Small intestine (tissue), 7 donors: ENCODE data around the gene IGSF21. TPM values are rescaled to one million over a fixed set of nuclear protein-coding genes. Genes with fewer than 3 reads are reported as not detected.
A peak's percentile ranks its signal among the peaks of the same experiment; 100 is the strongest.

ENCODE experiments used
- DNase-seq, 2 donors: peaks; one replicate each; pipeline versions ENCODE4 v3.0.0 to v3.0.0-alpha.2; 2013
- FAIRE-seq: peaks from 2 replicates; lab custom pipeline; 2012; peaks lifted over from hg19 to GRCh38; lab: Jason Lieb, UNC
- H3K27ac ChIP-seq, 3 donors: one replicate each; pipeline ENCODE4 v1.5.1; 2013; ENCODE audit warnings: low read length in 2 of 3, mild to moderate bottlenecking in 2 of 3, control low read depth in 1 of 3, inconsistent platforms in 1 of 3, low read depth in 1 of 3, moderate library complexity in 1 of 3
- H3K27me3 ChIP-seq, 3 donors: one replicate each; pipeline ENCODE4 v1.6.1; 2013; ENCODE audit warnings: low read length in 3 of 3, inconsistent platforms in 1 of 3; ENCODE audit not compliant: control insufficient read depth in 3 of 3, insufficient read depth in 3 of 3
- H3K36me3 ChIP-seq, 3 donors: one replicate each; pipeline ENCODE4 v1.6.1; 2013; ENCODE audit warnings: low read length in 3 of 3, inconsistent platforms in 1 of 3, low read depth in 1 of 3, mild to moderate bottlenecking in 1 of 3, moderate library complexity in 1 of 3; ENCODE audit not compliant: control insufficient read depth in 3 of 3, insufficient read depth in 2 of 3
- H3K4me1 ChIP-seq, 3 donors: one replicate each; pipeline ENCODE4 v1.6.1; 2013; ENCODE audit warnings: low read length in 2 of 3, inconsistent platforms in 1 of 3, low read depth in 1 of 3, mild to moderate bottlenecking in 1 of 3, moderate library complexity in 1 of 3; ENCODE audit not compliant: control insufficient read depth in 3 of 3, insufficient read depth in 2 of 3
- H3K4me3 ChIP-seq, 3 donors: one replicate each; pipeline ENCODE4 v1.5.1; 2013; ENCODE audit warnings: low read length in 3 of 3, control low read depth in 1 of 3, inconsistent platforms in 1 of 3, low read depth in 1 of 3, mild to moderate bottlenecking in 1 of 3, moderate library complexity in 1 of 3
- H3K9me3 ChIP-seq, 2 donors: one replicate each; pipeline ENCODE4 v1.6.1; 2013; ENCODE audit warnings: low read depth in 1 of 2, low read length in 1 of 2; ENCODE audit not compliant: control insufficient read depth in 2 of 2, insufficient read depth in 1 of 2
- WGBS, 3 donors: extraction: QIAGEN DNeasy Blood & Tissue Kit; methylation state at CpG; one replicate each; pipeline ENCODE4 v1.1.7; 2013; 5-methylcytosine and 5-hydroxymethylcytosine counted together
- polyA plus RNA-seq, 4 donors: library from polyadenylated mRNA; stranded (reverse) in 3 of 4; unstranded in 1 of 4; fragments of 200-250 nt in 3 of 4; fragments of 120-200 nt in 1 of 4; gene quantifications; one replicate each; pipeline versions ENCODE4 v1.2.1 to v1.2.3, GENCODE V29; 2013
- donor health status: healthy with polysubstance abuse.
- donor health status: control.
- donor health status: control.
- donor health status: Bipolar disorder and iron deficiency.
- donor health status: healthy.

IGSF21 gene
- polyA plus RNA-seq, 4 donors, result 0.18 to 0.38 TPM; not detected in 2

DNA sequence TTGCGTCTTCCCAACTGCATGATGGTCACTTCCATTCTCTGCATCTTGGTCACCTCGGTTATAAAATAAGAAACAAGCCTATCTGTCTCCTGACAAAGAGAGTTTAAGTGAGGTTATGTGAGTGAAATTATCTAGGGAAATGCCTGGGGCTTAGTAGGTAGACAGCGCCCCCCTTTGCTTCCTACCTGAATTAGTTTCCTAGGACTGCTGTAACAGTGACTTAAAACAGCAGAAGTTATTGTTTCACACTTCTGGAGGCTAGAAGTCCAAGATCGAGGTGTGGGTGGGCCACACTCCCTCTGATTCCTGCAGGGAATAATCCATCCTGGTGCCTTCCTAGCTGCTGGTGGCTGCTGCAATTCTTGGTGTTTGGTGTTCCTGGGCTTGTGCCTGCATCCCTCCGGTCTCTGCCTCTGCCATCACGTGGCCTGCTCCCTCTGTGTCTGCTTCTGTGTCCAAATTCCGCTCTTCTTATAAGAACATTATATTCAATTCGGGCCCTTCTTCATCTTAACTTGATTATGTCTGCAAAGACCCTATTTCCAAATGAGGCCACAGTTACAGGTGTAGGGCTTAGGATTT is 92.6 kb downstream of the IGSF21 start:
- Histone ChIP-seq H3K27me3 (peaks cover 3 to 26% (median 6%) of the 10 kb centered on the region in 3 donors), H3K4me1 (no peaks in the 10 kb centered on the region), H3K4me3 (no peak overlapping the region), H3K27ac (no peak overlapping the region), H3K9me3 (no peaks in the 10 kb centered on the region), H3K36me3 (no peaks in the 10 kb centered on the region)
- FAIRE-seq (no peak), DNase-seq (no peak)
- 54 to 65% (median 59%) methylated on average over 8 of the region's 8 CpGs for WGBS, 3 donors

DNA sequence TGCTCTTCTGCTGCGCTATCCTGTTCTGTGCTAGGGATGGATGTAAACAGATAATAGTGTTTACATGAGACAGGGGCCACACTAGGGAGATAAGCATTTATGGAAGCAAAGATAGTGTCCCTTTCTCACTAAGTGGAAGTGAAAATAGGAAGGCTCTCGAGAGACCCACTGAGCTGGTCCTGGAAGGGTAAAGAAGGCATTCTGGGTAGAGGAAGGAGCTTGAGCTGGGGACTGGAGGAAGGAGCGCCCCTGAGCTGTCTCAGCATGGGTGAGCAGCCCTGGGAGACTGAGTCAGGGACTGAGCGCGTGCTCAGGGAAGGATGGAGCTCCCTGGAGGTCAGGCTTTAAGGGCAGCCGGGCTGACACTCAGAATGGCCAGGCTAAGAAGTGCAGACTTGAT is 93.3 kb downstream of the IGSF21 start:
- Histone ChIP-seq H3K4me3 (no peak overlapping the region), H3K9me3 (no peaks in the 10 kb centered on the region), H3K36me3 (no peaks in the 10 kb centered on the region), H3K27ac (no peak overlapping the region), H3K27me3 (peaks cover 3 to 26% (median 6%) of the 10 kb centered on the region in 3 donors), H3K4me1 (no peaks in the 10 kb centered on the region)
- FAIRE-seq, result no peak
- 42 to 52% (median 49%) methylated on average over 6 of the region's 6 CpGs for WGBS, 3 donors
- DNase-seq, result no peak

DNA sequence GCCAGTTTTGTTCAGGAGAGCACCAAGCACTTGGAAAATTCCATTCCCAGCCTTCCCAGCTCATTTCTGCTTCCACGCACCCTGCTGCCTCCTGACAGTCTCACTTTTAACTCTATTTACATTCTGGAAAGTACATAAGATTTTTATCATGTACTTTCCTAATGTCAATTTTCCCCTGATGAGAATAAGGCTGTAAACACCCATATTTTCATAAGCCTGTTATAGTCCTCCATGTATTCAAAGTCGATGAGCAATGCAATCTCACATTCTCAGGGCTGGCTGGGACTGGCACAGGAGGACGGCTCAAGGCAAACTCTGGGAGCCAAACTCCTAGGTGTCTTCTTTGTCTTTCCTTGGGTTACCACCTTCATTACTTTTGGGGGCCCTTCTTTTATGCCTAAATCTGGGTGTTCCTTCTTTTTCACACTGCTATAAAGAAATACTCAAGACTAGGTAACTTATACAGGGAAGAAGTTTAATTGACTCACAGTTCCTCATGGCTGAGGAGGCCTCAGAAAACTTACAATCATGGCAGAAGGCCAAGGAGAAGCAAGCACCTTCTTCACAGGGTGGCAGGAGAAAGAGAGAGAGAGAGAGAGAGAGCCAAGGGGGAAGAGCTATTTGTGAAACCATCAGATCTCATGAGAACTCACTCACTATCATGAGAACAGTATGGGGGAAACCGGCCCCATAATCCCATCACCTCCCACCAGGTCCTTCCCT is 94.6 kb downstream of the IGSF21 start:
- H3K9me3 ChIP-seq, result no peaks in the 10 kb centered on the region
- H3K27ac ChIP-seq, result no peak overlapping the region
- H3K4me3 ChIP-seq, result no peak overlapping the region
- H3K27me3 ChIP-seq, result peaks cover 3 to 19% (median 4%) of the 10 kb centered on the region in 3 donors
- WGBS, 3 donors, result 44 to 70% (median 52%) methylated on average over 4 of the region's 4 CpGs
- H3K4me1 ChIP-seq, result no peaks in the 10 kb centered on the region
- H3K36me3 ChIP-seq, result no peaks in the 10 kb centered on the region
- FAIRE-seq (no peak), DNase-seq (no peak)

DNA sequence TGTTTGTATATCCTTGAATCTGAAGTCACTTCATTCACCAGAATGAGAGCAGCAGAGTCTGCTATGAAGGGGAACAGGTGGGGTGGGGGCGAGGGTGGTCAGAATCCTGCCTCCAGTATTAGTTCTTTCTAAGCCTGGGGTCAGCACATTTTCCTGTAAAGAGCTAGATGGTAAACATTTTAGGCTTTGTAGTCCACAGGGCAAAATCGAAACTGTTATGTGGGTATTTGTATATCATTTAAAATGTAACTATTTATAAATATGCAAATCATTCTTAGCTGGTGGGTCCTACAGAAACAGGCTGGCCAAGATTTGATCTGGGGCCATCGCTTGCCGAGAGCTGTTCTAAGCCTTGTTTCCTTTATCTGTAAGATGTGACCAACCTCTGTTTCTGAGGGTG is 96.0 kb downstream of the IGSF21 start:
- Histone ChIP-seq H3K27me3 (peaks cover 0 to 13% (median 4%) of the 10 kb centered on the region in 3 donors), H3K4me1 (no peaks in the 10 kb centered on the region), H3K27ac (no peak overlapping the region), H3K36me3 (no peaks in the 10 kb centered on the region), H3K4me3 (no peak overlapping the region), H3K9me3 (no peaks in the 10 kb centered on the region)
- FAIRE-seq (no peak), DNase-seq (no peak)
- 55 to 65% (median 61%) methylated on average over 4 of the region's 4 CpGs for WGBS, 3 donors

DNA sequence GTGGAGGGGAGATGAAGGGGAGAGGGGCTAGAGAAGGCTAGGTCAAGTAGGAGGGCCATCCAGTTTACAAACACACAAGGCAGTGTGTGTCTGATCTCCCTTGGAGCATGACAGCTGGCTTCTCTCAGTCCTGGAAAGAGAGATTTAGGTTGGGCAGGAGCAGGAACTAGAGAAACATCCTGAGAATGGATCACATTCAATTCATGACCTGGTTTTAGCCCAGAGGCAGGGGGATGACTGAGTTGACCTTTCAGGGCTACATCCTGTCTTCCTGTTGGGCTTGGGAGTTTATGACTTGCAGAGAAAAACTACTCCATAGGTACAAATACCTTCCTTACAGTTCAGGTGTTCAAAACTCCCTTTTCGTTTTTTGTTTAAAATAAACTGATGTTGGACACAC is 97.0 kb downstream of the IGSF21 start:
- H3K9me3 ChIP-seq, result no peaks in the 10 kb centered on the region
- 32 to 49% (median 41%) methylated on average over 1 of the region's 1 CpG for WGBS, 3 donors
- DNase-seq, result no peak
- peaks cover 0 to 9% (median 4%) of the 10 kb centered on the region in 3 donors for H3K27me3 ChIP-seq
- H3K4me3 ChIP-seq, result no peak overlapping the region
- H3K27ac ChIP-seq, result no peak overlapping the region
- no peak for FAIRE-seq
- H3K4me1 ChIP-seq, result no peaks in the 10 kb centered on the region
- H3K36me3 ChIP-seq, result no peaks in the 10 kb centered on the region

DNA sequence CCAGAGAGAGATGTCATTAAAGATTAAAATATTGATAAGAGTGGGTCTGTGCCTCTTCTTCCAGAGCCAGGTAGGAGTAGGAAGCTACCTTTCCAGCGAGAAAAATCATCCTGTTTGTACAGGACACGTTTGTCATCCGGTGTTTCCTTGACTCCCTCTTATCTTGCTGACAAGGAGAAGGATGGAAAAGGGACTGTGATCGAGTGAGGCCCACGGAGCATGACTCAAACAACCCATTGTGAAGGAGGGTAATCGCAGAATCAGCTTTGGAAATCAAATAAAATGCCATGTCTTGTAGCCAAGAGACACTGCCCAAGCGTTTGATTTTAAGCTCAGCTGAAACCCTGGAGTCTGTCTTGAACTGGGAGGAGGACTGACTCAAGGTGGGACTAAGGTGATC is 97.7 kb downstream of the IGSF21 start:
- Histone ChIP-seq H3K27me3 (peaks cover 0 to 6% (median 3%) of the 10 kb centered on the region in 3 donors), H3K4me3 (no peak overlapping the region), H3K9me3 (no peaks in the 10 kb centered on the region), H3K36me3 (no peaks in the 10 kb centered on the region), H3K4me1 (no peaks in the 10 kb centered on the region), H3K27ac (no peak overlapping the region)
- DNase-seq (no peak), FAIRE-seq (no peak)
- WGBS, 3 donors, result 9 to 25% (median 13%) methylated on average over 7 of the region's 7 CpGs

DNA sequence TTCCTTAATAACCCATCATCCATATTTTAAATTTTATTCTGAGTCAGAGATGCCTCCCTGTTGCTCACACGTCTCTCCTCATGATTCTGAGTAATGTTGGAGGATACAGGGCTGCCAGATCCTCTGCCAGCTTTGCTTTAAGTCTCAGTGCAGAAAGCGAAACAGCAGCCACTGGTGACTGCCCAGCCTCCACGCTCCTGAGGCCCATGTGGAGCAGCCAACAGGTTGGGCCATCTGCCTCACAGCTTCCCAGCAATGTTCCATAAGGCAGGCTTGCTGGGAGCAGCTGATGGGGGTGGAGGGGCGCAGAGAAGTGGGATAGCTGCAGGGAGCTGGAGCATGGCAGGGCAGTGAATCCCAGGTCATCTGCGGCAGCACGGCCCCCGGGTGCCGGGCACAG is 104.2 kb downstream of the IGSF21 start:
- H3K9me3 ChIP-seq, result no peaks in the 10 kb centered on the region
- H3K27ac ChIP-seq, result no peak overlapping the region
- no peaks in the 10 kb centered on the region for H3K4me1 ChIP-seq
- no peaks in the 10 kb centered on the region for H3K36me3 ChIP-seq
- H3K4me3 ChIP-seq, result no peak overlapping the region
- no peaks in the 10 kb centered on the region for H3K27me3 ChIP-seq
- no peak for DNase-seq
- 69 to 77% (median 74%) methylated on average over 8 of the region's 8 CpGs for WGBS, 3 donors
- FAIRE-seq, result no peak

DNA sequence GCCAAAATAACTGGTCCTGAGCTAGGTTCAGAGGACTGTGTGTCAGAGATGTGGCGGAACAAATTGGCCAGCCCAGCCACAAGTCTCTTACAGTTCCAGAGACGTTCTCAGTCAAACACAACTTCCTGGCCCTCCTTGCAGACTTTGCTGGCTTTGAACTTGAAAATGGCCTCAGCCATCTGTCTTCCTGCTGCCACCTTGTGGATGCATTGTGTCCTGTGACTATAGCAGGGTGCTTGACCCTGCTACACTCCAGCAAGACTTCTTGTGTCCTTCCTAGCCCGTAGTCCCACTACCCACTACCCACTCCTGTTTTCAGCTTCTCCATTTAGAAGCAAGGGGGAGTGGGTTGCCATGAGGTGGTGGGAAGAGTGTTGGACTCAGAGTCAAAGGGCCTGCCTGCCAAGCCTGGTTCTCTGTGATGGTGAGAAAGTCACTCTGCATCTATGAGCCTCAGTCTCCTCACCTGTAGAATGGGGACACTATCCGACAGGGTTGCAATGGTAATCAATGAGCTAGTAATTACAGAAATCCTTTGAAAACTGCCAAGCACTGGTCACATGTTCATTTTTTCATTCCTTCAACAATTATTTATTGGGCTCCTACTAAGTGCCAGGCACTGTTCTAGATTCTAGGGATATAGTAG is 109.9 kb downstream of the IGSF21 start:
- no peak overlapping the region for H3K4me3 ChIP-seq
- DNase-seq, result peak; percentile 11 to 14
- H3K4me1 ChIP-seq, result no peaks in the 10 kb centered on the region
- whole genome bisulfite sequencing, 3 donors, result 59 to 63% (median 62%) methylated on average over 4 of the region's 4 CpGs
- no peak overlapping the region for H3K27ac ChIP-seq
- H3K36me3 ChIP-seq, result no peaks in the 10 kb centered on the region
- H3K27me3 ChIP-seq, result peaks cover 0 to 2% (median 0%) of the 10 kb centered on the region in 3 donors
- no peak for FAIRE-seq
- H3K9me3 ChIP-seq, result peaks cover 0 to 3% of the 10 kb centered on the region in 2 donors
